ENCODE measurements around the gene EZH2. TPM values are rescaled to one million over a fixed set of nuclear protein-coding genes. Genes with fewer than 3 reads are reported as not detected.

The EZH2 gene
- total RNA-seq, 1 experiment from 2014 or later: 35.4 TPM

GRCh38 chr7:148871030-148871429, 13.1 kb downstream of the EZH2 start (continued):
- no peak for TF ChIP-seq FOXP4 (CRISPR knock-in tag; IDR thresholded peaks at IDR 0.05)
- TF ChIP-seq NR3C1 (CRISPR knock-in tag; conservative IDR thresholded peaks at IDR 0.05; ENCODE audit: low read depth): no peak
- TF ChIP-seq CTCF (IDR thresholded peaks at IDR 0.05): no peak
- no peak for TF ChIP-seq ATF6 (CRISPR knock-in tag; IDR thresholded peaks at IDR 0.05)
- TF ChIP-seq SMAD4 (CRISPR knock-in tag; IDR thresholded peaks at IDR 0.05): no peak
- no peak for TF ChIP-seq ATF2 (CRISPR knock-in tag; IDR thresholded peaks at IDR 0.05; ENCODE audit: borderline replicate concordance, low read depth)
- no peak for TF ChIP-seq IRF1 (CRISPR knock-in tag; IDR thresholded peaks at IDR 0.05)
- no peak for TF ChIP-seq NR1H2 (CRISPR knock-in tag; IDR thresholded peaks at IDR 0.05)

- CTCF ChIA-PET: no interaction called here
Measured at GRCh38 chr7:148868378-148868674, 15.8 kb downstream of the EZH2 start.

GRCh38 chr7:148867596-148868377, 16.3 kb downstream of the EZH2 start:
- no peak for TF ChIP-seq SMAD3 (CRISPR knock-in tag; IDR thresholded peaks at IDR 0.05; ENCODE audit: borderline replicate concordance)
- no peak for TF ChIP-seq ZNF423 (CRISPR knock-in tag; IDR thresholded peaks at IDR 0.05)
- TF ChIP-seq ZBTB43 (CRISPR knock-in tag; IDR thresholded peaks at IDR 0.05): no peak
- no peak for TF ChIP-seq RORB (CRISPR knock-in tag; IDR thresholded peaks at IDR 0.05)
- no peak for TF ChIP-seq CBFB (CRISPR knock-in tag; IDR thresholded peaks at IDR 0.05; ENCODE audit: low read depth)
- no peak for TF ChIP-seq CTCF (IDR thresholded peaks at IDR 0.05)
- 0 out of 2 replicates have a peak overlapping the region, but pooled peaks have one; percentile 17 for H3K27ac Mint-ChIP-seq
- H3K4me3 Mint-ChIP-seq: no peak overlapping the region
- ATAC-seq (no peak), DNase-seq (ENCODE audit: low spot score) (no peak)
- peaks cover 17% of the 10 kb centered on the region for H3K36me3 Mint-ChIP-seq
- CTCF ChIA-PET: interaction anchor here (0.8 kb wide), 1 partner anchor 95 kb away, joined by 3 read pairs; no protein-coding TSS in a partner anchor
- peaks cover 13% of the 10 kb centered on the region for H3K9me3 Mint-ChIP-seq
- POLR2A ChIA-PET: no interaction called here
- H3K27me3 Mint-ChIP-seq (ENCODE audit: low read depth): no peaks in the 10 kb centered on the region
- peaks cover 29% of the 10 kb centered on the region for H3K4me1 Mint-ChIP-seq

More at GRCh38 chr7:148868378-148868674, 15.8 kb downstream of the EZH2 start:
- Mint-ChIP-seq H3K36me3 (peaks cover 17% of the 10 kb centered on the region), H3K27ac (0 out of 2 replicates have a peak overlapping the region, but pooled peaks have one; percentile 17), H3K4me3 (no peak overlapping the region), H3K27me3 (ENCODE audit: low read depth) (no peaks in the 10 kb centered on the region), H3K4me1 (peaks cover 27% of the 10 kb centered on the region), H3K9me3 (peaks cover 13% of the 10 kb centered on the region)
- TF ChIP-seq ZNF396 (CRISPR knock-in tag; IDR thresholded peaks at IDR 0.05; ENCODE audit: borderline replicate concordance): no peak
- ATAC-seq: no peak
- no peak for DNase-seq (ENCODE audit: low spot score)
- POLR2A ChIA-PET: no interaction called here
